Fibroblast of the aortic adventitia (primary cell): ENCODE data around the gene PRPH2. TPM values are rescaled to one million over a fixed set of nuclear protein-coding genes. Genes with fewer than 3 reads are reported as not detected.

Source experiments
- DNase-seq: peaks from one replicate; pipeline ENCODE4 v3.0.0-alpha.2; 2010; ENCODE audit warnings: low read depth
- H3K4me3 ChIP-seq: 2 replicates; pipeline ENCODE4 v1.5.1; 2011; ENCODE audit warnings: low read depth, mild to moderate bottlenecking, control low read depth, low read length, moderate library complexity
- total RNA-seq: library from RNA; depleted of rRNA; stranded (reverse); fragments of >200 nt; gene quantifications from 2 replicates; pipeline ENCODE4 v1.2.3, GENCODE V29; 2012; ENCODE audit warnings: low replicate concordance
- TF ChIP-seq, protein P1 (sequence below): IDR thresholded peaks from 2 replicates; pipeline ENCODE4 v1.5.1; 2011; ENCODE audit warnings: mild to moderate bottlenecking, low read length, control low read depth, inconsistent platforms; ENCODE audit not compliant: insufficient read depth

Gene PRPH2
- total RNA-seq, 1 donor: 0.72 TPM

DNA sequence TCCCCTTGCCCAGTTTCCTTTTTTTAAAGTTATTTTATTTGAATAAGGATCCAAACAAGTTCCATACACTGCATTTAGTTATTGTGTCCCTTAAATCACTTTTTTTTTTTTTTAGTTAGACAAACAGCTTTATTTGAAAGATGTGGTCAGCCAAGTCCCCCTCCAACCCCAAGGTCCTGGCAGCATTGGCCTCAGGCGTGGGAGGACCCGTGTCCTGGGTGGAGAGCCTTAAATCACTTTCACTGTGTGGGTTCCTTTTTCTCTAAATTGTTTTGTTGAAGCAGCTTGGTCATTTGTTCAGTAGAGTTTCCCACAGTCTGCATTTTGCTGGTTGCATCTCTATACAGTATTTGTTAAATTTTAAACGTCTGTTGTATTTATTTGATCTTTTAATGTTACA, 28.7 kb upstream of the PRPH2 start:
- no peak for DNase-seq
- TF ChIP-seq, protein P1, sequence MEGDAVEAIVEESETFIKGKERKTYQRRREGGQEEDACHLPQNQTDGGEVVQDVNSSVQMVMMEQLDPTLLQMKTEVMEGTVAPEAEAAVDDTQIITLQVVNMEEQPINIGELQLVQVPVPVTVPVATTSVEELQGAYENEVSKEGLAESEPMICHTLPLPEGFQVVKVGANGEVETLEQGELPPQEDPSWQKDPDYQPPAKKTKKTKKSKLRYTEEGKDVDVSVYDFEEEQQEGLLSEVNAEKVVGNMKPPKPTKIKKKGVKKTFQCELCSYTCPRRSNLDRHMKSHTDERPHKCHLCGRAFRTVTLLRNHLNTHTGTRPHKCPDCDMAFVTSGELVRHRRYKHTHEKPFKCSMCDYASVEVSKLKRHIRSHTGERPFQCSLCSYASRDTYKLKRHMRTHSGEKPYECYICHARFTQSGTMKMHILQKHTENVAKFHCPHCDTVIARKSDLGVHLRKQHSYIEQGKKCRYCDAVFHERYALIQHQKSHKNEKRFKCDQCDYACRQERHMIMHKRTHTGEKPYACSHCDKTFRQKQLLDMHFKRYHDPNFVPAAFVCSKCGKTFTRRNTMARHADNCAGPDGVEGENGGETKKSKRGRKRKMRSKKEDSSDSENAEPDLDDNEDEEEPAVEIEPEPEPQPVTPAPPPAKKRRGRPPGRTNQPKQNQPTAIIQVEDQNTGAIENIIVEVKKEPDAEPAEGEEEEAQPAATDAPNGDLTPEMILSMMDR: no peak

DNA sequence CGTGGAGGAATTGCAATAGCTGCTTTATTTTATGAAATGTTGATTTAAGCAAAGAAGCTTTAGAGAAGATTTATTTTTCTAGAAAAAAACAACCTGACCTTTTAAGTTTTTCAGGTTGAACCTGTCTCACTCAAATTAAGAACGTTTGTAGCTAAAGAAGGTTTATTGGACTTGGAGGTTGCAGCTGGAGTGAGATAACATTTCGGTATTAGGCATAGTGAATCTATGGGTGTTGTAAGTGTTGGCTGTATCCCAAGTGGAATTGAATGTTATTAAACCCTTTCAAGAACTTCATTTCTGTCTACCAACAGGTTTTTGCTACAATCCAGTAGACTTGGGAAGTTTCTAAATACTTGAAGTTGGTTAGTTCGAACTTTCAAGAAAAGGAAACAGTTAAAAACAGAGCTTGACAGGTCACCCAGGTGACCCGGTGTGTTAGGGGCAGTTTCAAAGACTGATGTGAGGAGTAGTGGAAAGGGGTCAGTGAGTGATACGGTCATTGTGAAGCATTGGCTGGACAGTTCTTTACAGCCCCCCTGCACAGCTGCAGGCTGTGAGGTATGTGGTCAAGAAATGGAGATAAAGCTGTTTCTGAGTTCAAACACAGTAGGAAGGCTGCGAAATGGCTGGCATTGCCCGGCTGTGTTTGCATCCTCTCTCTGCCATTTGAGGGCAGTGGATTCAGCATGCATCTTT, 26.0 kb upstream of the PRPH2 start:
- H3K4me3 ChIP-seq: peak overlapping the region; percentile 10
- TF ChIP-seq, protein P1: no peak
- DNase-seq: peak; percentile 44

More for the DNA sequence above, 28.7 kb upstream of the PRPH2 start:
- H3K4me3 ChIP-seq: no peak overlapping the region

DNA sequence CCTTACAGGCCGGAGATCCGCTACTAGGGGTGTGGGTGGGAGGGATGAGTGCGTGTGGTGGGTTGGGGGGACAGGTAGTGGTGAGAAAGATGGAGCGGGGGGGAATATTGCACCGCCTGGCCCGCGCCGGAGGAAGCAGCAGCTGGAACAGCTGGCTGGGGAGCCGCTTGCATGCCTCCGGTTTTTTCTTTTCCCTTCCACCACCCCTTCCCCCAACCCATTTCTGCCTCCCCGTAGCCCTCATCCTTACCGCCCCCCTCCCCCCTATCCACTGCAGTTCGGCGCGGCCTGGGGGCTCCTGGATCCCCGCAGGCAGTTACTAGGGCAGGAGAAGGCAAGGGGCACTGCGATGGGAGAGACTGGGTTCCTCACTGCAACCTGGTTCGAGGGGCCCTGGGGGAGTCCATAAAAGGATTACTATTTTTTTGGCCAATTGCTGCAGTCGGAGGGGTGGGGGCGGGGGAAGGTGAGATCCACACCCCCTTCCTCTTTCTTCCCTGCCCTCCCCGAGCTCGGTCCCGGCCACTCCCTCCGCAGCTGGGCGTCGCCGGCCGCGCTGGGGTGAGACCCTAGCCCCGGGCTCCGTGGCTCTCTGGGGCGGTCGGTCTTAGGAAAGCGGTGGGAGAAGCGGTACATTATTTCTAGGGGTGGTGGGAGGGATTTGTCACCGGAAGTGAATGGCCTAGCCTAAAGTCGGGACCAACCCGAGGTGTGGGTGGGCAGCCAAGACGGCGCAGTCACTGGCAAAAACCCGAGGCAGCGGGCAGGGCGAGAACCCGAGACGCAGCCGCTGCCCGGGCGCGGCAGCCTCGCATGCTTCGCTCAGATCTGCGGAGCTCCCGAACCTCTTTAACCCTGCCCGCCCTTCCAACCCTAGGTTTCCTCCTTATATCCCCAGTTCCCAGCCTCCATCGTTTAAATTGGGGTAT, 24.3 kb upstream of the PRPH2 start:
- TF ChIP-seq, protein P1: no peak
- H3K4me3 ChIP-seq: peak overlapping the region; percentile 85
- peak; percentile 92 for DNase-seq

DNA sequence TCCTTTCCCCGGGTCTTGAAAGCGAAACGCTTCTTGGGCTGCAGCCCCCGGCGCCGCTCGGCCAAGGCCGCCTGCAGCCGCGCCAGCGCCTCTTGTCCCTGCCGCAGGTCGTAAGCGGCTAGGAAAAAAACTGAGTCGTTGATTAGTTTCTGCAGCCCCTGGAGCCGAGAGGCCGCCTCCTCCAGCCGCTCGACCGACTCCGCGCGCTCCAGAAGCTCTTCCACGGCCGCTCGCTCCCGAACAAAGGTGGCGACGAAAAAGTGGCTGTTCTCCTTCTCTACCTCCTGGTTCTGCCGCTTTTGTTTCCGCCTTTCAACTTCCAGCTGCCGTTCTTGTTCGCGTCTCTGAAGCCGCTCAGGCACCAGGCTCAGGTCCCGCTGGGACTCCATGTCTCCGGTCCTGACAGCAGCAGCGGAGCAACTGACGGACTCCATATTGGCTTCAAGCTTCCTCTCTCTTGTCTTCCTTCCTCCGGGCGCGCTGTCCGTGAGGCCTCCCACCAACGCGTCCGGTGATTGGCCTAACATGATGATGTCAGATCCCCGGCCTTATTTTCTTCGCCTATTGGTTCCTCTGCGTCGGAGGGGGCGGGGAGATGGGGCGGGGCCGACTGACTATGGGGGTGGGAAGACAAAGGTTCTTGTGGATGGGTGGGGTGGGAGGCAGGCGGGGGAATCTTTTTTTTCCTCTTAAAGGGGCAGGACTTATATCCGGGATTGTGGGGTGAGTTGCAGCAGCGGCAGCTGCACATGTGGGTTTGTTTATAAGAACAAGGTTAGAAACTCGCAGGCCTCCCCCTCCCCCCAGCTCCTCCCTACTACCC, 23.5 kb upstream of the PRPH2 start, which contains the start of gene TBCC:
TSS of gene TBCC (minus strand) at position 464 of the 823 bp plus-strand sequence. CDS start at position 434, 30 bp downstream.
- DNase-seq: peak; percentile 98
- TF ChIP-seq, protein P1: no peak
- peak within 1 kb of the TSS; percentile 97 for H3K4me3 ChIP-seq

DNA sequence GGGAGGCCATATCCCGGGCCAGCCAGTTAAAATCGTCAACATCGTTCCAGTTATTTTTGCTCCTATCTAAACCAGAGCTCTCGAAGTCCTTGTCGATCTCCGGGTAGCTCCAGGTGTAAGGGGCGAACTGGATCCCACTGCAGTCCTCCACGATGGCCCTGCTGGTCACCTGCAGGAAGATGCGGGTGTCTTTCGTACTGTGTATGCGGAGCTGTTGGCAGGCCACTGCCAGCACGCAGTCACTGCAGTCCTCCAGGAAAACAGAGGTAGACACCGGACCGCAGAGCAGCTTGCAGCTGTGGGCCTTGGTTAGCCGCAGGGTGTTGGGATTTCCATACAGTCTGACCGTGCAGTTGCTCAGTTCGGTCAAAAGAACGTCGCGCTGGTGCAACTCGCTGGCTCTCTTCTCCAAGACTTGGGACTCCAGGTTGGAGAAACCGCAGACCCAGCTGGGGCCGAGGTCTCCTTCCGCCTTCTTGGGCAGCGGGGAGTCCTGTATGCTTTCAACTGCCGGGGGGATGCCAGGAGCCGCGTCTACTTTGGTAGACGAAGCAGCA, 22.8 kb upstream of the PRPH2 start:
- H3K4me3 ChIP-seq: peak overlapping the region; percentile 97
- TF ChIP-seq, protein P1: no peak
- peak; percentile 20 for DNase-seq

DNA sequence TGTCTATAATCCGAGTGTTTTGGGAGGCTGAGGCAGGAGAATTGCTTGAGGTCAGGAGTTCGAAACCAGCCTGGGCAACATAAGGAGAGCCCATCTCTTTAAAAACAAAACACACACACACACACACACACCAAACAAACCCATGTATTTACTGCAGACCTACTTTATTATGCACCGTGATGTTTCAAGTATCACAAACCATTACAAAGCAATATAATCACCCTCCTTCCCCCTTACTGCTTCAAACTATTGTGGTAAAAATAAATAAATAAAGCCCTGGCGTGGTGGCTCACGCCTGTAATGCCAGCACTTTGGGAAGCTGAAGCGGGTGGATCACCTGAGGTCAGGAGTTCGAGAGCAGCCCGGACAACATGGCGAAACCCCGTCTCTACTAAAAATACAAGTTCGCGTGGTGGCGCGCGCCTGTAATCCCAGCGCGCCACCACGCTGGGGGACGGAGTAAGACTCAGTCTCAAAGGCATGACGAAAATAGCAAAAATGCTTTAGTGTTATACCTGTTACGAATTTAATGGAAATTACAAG, 22.0 kb upstream of the PRPH2 start:
- DNase-seq: no peak
- peak overlapping the region; percentile 97 for H3K4me3 ChIP-seq
- TF ChIP-seq, protein P1: no peak
